ENCODE data around the gene HOOK1.
"Not testable (repeated sequence)": the region's sequence is repeated elsewhere in the genome, so short reads cannot be mapped to it uniquely, and the experiment has no call there.

The HOOK1 gene

GRCh38 chr1:59827055-59827643, 12.4 kb downstream of the HOOK1 start:
- DNase-seq, result no peak

DNA sequence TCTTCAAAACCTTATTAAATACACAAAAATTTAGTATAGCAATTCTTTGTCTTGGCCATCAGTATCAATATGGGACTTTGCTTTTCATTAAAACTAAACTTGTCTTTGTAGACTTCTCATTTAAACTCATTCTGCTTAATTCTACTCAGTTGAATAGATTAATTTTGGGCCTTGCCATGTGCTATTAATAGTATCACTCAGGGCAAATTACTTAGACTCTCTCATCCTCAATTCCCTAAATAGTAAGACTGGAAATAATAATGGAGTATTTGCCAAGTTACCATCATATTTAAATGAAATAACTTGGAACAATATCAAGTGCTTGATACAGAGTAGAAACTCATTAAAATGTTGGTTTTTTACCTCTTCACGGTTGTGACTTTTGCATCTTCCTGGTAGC, 13.4 kb downstream of the HOOK1 start:
- DNase-seq, result no peak

GRCh38 chr1:59831529-59831928, 16.8 kb downstream of the HOOK1 start:
- DNase-seq, result no peak

- DNase-seq, result no peak
Observed at GRCh38 chr1:59833022-59833421, 18.3 kb downstream of the HOOK1 start.

DNA sequence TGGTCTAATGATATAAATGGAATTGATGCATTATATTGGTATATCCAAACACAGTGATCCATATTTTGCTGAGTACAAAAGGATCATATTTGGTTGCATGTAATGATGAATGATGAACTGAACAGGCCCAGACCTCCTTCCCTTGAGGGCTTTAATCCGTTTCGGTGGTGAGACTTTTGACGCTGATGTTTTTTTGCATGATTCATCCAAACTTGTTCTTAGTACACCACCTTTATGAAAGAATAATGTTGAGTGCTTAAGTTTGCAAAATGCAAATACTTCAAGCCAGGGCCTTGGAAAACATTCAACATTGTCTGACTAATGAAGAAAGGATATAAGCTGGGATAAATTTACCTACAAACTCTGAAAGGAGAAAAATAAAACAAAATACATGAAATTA, 19.2 kb downstream of the HOOK1 start:
- DNase-seq, result no peak

DNA sequence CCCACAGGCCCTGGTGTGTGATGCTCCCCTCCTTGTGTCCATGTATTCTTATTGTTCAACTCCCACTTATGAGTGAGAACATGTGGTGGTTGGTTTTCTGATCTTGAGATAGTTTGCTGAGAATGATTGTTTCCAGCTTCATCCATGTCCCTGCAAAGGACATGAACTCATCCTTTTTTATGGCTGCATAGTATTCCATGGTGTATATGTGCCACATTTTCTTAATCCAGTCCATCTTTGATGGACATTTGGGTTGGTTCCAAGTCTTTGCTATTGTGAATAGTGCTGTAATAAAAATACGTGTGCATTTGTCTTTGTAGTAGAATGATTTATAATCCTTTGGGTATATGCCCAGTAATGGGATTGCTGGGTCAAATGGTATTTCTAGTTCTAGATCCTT, 23.1 kb downstream of the HOOK1 start:
- DNase-seq, result not testable (repeated sequence)

DNA sequence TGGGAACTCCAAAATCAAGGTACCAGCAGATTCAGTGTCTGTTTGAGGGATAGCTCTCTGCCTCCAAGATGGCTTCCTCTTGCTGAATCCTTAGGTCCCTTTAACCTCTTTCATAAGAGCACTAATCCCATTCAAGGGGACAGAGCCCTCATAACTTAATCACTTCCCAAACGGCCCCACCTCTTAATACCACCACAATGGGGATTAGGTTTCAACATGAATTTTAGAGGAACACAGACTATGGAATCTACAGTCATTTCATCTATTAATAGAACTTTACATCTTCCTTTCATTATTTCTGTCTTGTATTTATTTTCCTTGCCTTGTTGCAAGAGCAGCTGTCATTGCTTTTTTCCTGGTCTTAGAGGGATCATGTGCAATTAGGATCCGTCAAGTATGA, 30.3 kb downstream of the HOOK1 start:
- no peak for DNase-seq

DNA sequence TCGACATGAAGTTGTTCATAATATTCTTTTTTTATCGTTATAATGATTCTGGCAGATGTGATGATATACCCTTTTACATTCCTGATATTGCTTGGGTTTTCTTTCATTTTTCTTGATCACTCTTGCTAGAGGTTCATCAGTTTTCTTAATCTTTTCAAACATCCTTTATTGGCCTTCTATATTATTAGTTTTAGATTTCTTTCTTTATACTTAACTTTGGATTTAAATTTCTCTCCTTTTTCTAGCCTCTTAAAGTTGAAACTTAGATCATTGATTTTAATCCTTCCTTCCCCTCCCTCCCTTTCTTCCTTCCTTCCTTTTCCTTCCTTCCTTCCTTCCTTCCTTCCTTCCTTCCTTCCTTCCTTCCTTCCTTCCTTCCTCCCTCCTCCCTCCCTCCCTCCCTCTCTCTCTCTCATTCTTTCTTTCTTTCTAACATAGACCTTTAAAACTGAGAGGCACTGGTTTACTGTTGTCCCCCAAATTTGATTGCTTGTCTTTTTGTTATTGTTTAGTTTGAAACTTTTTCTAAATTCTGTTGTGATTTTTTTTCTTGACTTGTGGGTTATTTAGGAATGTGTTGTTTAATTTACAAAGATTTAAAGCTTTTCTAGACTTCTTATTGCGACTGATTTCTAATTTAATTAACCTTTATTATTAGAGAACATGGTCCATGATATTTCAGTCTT, 31.6 kb downstream of the HOOK1 start:
- DNase-seq, result no peak

DNA sequence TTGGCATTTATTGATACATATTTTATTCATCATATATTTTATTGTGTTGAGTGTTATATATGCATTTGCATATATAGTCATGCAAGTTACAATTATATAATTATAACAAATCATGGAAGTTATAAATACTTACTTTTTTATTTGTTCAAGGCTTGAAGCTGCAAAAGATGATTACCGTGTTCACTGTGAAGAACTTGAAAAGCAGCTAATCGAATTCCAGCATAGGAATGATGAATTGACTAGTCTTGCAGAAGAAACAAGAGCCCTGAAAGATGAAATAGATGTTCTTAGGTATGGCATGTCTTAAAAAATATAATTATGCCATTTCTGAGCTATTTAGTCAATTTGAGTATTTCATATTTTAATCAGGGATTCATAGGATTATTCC, 32.1 kb downstream of the HOOK1 start:
- no peak for DNase-seq

GRCh38 chr1:59852117-59852516, 37.4 kb downstream of the HOOK1 start:
- no peak for DNase-seq

GRCh38 chr1:59855297-59855696, 40.5 kb downstream of the HOOK1 start:
- not testable (repeated sequence) for DNase-seq

DNA sequence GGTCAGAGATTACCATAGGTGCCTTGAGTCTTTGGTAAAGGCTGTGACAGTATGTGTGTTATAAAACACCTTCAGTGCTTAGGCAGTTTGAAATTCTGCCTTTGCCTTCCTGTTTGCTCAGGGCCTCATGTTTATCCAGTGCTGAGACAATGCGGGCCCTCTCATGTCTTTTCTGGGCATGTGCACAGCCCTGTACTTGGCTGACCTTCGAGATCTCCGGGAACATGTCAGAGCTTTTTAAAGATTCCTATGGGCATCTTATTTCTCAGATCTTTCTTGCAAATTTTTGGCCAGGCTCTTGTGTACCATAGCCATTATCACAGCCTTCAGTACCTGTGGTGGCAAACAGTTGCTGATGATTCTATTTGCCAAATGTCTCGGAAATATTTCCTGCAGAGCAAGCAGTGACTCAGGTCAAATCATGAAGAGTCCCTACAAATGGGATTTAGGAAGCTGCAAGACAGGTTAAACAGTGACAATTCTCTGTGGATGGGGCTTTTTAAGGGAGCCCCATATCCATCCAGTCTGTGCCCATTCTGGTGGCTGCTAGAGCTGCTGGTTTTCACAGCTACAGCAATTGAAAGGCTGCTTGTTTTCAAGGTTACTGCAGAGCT, 42.1 kb downstream of the HOOK1 start:
- no peak for DNase-seq

DNA sequence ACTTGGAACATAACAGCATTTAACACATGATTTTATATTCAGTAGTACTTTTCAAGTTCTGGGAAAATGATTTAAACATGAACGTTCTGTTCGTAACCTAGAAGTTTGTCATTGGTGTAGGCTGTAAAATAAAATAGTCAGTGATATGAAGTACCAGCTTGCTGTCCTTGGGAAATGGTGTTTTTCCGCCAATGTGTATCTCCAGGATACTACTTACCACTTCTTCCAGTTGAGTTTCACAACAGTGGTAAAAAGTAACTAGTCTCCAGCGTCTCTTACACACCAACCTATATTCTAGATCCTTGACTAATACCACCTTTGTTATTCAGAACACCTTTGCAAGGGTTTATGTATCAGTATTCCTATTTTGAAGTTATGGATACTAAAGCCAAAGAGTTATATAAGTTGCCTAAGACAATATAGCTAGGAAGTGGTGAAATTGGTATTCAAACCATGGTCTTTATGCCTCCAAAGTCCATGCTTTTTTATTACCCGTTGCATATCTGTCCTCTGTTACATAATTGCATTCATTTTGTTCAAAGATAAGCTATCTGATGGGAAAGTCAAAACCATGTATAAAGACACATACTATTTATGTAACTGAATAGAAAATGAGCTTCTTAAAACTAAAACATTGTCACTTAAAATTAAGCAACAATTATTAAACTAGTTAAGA, 43.1 kb downstream of the HOOK1 start:
- DNase-seq, result no peak

DNA sequence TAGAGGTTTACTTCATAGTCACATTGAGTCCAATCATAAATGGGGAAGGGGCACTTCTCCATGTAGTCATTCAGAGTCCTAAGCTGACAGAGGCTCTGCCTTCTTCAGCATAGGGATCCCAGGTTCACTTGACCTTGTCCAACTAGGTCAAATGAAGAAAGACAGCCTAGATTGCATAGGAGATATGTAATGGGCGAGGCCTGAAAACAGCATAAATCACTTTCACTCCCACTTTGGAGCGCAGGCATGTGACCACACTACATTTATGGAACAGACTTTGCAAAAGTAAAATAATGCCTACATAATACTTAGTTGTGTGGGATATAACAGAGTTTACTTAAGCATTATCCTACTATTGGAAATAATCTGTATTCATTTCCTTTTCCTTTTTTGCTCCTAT, 51.7 kb downstream of the HOOK1 start:
- DNase-seq, result no peak

DNA sequence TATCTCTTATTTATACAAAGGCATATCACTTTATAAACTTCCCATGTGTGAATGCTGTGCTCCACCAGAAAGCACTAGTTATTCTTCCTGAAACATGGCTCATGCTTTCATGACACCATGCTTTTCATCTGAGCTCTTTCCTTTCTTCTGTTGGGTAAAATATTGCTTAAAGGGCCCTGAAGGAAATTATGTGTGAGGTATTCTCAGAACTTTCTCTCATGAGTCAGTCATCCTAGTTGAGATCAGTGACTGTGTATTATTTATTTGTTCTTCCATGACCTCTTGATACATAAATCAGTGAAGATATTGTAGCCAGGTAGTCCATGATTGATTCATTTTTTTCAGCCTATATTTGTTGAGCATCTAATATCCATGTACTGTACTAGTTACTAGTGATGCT, 57.0 kb downstream of the HOOK1 start:
- DNase-seq, result no peak

DNA sequence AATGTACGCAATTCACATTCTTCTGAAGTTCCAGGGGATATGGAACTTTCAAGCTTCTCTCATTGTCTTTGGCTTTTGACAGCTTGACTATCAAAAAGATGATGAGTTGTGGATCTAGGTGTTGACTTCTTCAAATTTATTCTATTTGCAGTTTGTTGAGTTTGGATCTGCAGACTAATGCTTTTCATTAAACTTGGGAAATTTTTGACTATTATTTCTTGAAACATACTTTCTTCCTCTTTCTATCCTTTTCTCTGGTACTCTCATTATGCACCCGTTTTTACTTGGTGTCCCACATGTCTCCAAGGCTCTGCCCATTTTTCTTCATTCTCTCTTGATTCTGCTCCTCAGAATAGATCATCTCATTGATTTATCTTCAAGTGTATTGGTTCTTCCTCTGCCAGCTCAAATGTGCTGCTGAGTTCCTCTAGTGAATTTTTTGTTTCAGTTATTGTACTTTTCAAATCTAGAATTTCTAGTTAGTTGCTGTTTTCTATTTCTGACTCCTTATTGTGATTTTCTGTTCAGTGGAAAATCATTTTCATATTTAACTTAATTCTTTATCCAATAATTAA, 62.4 kb downstream of the HOOK1 start:
- no peak for DNase-seq

DNA sequence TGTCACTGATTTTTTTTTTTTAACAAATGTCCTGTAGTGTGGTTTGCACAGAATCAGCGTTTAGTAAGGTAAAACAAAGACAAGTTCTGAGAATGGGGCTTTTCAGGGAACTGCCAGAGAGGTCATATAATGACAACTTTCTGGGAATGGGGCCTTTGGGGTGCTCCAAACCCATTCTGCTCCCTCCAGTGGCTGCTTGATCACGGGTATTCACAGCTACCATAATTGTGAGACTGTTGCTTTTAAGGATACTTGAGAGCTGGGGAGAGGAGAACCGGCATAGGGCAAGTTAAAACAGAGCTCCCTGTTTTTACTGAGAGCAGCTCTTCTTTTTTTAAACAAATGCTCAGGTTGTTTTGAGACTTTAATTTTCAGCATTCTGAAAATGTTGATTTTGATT, 63.6 kb downstream of the HOOK1 start:
- DNase-seq, result no peak

- no peak for DNase-seq
Observed at GRCh38 chr1:59879574-59879973, 64.8 kb downstream of the HOOK1 start.

GRCh38 chr1:59879996-59880505, 65.3 kb downstream of the HOOK1 start:
- no peak for DNase-seq

- DNase-seq, result no peak
Observed at GRCh38 chr1:59880735-59881134, 66.0 kb downstream of the HOOK1 start.

- DNase-seq, result no peak
Observed at GRCh38 chr1:59885160-59885832, 70.5 kb downstream of the HOOK1 start.

DNA sequence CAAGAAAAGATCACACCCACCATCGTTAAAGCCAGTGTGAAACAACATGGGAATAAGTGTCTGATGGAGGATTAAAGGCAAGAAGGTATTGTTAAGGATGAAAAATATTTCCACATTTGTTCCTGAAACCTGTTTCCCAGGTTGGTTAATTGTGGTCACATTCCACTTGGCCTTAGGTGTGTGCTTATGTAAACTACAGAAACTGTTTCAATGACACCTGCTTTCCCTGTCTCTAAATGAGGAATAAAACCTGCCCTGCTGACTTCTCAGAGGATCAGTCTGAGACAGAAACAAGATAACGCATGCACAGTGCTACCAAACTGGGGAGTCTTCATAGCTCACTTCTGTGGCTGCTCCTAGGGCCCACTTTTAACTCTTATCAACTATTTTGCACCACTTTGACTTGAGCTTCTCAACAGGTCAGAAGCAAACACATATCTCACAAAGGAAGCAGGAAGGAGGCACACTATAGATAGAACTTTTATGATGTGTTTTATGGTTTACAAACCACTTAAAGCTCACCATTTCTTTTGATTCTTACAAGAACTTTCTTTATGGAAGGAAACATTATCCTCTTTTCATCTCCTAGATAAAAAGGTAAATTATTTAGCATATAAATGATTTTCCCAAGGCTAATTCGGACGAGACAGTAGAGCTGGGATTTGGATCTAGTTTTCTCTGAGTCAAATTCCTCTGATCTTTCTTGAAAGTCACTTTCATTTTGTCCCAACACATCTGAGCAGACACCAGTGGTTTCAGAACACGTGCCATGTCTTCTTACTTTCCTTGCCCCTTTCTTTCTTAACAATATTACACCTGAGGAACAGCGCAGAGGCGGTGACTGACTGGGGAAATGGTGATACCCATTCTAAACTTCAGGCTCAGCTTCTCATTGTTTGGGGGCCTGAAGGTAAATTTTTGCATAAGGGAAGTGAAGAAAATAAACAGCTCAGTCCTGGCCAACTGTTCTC, 78.4 kb downstream of the HOOK1 start:
- DNase-seq, result no peak
